ENCODE measurements around the gene CRTC3. TPM values are rescaled to one million over a fixed set of nuclear protein-coding genes. Genes with fewer than 3 reads are reported as not detected.
"Not testable (repeated sequence)": the region's sequence is repeated elsewhere in the genome, so short reads cannot be mapped to it uniquely, and the experiment has no call there.

The CRTC3 gene, protein sequence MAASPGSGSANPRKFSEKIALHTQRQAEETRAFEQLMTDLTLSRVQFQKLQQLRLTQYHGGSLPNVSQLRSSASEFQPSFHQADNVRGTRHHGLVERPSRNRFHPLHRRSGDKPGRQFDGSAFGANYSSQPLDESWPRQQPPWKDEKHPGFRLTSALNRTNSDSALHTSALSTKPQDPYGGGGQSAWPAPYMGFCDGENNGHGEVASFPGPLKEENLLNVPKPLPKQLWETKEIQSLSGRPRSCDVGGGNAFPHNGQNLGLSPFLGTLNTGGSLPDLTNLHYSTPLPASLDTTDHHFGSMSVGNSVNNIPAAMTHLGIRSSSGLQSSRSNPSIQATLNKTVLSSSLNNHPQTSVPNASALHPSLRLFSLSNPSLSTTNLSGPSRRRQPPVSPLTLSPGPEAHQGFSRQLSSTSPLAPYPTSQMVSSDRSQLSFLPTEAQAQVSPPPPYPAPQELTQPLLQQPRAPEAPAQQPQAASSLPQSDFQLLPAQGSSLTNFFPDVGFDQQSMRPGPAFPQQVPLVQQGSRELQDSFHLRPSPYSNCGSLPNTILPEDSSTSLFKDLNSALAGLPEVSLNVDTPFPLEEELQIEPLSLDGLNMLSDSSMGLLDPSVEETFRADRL
- total RNA-seq: 55.7 TPM

DNA sequence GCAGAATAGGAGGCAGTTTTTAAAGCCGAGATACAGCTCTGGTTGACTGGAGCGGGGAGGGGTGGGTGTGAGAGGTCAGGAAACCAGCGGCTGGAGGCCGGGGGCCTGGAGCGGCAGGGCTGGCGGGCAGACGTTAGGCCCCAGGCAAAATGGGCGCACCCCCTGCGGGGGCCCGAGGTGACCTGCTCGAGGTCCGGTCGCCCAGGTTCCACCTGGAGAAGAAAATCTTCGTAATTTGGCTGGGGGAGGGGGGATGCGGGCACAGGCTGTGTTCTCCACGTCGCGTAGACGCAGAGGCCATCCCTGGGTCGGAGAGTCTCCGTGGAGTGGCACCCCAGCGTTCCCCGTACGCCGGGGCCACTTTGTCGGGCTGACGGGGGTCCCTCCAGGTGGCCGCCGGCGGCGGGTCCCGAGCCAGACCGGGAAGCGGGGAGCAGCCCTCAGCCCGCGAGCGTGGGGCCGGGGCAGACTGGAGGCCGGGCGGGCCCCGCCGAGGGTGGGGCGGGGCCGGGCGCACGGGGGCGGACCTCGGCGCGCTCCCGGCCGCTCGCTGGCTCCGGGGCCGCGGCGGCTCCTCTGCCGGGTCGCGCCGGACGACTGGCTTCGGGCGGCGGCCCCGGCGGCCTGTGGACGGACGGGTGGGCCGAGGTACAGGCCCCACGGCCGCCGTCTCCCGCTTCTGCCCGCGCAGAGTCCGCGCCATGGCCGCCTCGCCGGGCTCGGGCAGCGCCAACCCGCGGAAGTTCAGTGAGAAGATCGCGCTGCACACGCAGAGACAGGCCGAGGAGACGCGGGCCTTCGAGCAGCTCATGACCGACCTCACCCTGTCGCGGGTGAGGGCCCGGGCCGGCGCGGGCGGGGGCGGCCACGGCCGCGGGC is at the start of gene CRTC3:
Gene CRTC3, plus strand, starts transcription at position 553 of the 879 bp plus-strand sequence. Its CDS starts 149 bp downstream, at position 702.
- DNase-seq (ENCODE audit: low spot score): peak; percentile 56

DNA sequence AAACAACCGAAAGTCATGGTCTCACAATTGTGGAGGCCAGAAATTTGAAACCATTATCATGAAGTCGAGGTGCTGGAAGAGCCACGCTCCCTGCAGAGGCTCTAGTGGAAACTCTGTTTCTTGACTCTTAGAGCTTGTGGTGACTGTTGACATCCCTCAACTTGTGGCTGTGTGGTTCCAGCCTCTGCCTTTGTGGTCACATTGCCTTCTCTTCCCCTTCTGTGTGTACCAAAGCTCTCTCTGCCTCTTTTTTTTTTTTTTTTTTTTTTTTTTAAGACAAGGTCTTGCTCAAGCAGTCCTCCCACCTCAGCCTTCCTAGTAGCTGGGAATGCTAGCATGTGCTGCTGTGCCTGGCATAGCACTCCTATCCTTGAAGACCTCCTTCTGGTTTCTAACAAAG is 48.7 kb upstream of the CRTC3 start:
- no peak for DNase-seq (ENCODE audit: low spot score)

DNA sequence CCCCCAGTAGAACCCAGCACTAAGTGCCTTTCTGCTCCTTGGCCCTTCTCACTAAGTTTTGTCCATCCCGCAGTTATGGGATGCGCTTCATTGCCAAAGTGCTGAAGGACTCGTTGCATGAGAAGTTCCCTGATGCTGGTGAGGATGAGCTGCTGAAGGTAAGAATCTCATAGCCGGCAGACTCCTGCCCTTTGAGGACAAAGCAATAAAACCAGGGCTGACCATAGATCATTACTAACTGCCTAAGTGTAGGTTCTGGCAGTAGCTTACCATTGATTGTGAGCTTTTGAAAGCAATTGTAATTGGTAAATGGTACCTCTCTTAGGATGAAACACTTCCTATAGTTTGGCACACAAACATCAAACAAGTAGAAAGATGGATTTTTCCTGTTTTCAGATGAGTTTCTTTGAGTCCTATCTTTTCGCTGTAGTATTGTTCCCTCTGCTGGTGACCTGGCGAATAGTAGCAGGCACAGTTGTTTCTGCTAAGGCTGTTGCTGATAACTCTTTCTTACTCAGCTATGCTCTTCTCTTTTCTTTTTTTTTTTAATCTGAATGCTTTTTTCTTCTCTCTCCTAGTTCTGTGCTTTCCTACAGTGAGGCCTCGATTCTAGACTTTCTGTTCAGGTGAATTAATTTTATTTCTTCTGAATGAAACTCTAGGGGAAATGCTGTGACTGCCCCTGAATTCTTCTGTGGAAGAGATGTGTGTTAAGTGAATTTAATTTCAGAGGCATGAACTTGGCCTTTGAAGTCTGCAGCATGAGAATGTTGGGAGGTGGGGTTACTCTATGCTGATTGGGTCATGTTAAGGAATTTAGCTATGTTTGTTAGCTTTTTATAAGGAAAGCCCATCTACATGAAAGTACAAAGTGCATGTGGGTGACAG is 47.4 kb upstream of the CRTC3 start:
- no peak for DNase-seq (ENCODE audit: low spot score)

DNA sequence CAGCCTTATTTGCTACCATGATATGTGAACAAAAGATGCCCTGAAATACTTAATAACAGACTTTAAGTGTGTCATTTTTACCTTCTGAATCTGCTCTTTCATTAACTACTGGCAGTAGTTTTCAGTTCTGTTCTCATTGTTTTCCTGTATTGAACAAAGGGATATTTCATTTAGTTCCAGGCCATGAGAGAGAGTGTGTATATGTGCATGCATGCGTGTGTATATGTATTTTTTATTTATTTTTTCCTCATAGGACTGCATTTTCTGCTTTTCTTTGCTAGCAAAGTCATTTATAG is 46.8 kb upstream of the CRTC3 start:
- no peak for DNase-seq (ENCODE audit: low spot score)

DNA sequence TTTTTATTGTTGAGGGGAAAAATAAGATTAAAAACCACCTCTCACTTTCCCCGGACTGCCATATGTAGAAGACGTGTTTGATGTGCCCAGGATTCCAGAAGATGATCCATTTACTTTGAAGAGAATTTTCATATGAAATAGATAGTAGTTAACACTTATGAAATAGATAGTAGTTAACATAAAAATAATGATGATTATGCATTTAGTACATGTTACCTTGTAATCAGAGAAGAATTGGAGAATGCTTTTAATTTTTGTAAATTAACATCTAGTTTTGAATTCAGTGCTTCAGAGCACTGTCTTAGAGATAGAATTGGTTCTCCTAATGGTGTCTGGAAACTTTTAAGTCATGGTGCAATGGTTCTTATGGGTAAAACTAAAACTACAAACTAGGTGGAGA is 46.1 kb upstream of the CRTC3 start:
- no peak for DNase-seq (ENCODE audit: low spot score)

DNA sequence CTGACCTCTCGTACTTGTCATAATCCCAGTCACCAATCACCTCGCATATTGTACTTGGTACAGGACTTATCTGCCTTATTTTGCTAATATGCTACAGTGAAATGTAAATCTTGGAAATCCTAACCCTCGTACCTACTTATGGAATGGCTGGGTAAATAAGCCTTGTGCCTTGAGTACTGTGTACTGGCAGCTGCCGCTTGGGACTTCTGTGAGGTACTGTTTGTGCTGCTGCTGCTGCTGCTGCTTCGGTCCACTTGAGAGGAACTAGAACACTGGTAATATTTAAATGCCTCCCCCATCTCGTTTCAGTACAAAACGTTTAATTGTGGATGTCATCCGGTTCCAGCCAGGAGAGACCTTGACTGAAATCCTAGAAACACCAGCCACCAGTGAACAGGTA is 42.5 kb upstream of the CRTC3 start:
- DNase-seq (ENCODE audit: low spot score): no peak

DNA sequence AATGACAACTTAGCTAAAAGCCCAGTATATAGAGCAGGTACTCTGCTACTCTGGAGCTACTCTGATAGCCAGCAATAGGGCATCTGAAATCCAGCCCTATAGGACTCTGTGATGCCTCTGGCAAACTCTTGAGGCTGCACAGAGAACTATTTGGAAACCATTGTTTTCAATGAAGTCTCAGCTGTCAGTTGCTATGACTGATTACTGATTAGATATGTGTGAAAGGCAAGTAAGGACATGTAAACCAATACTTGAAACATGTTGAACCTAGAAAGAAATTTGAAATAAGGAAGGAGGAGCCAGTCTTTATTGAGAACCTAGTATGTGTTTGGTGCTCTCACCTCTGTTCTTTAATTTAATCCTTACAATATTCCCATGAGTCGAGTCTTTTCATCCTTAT is 40.2 kb upstream of the CRTC3 start:
- no peak for DNase-seq (ENCODE audit: low spot score)

DNA sequence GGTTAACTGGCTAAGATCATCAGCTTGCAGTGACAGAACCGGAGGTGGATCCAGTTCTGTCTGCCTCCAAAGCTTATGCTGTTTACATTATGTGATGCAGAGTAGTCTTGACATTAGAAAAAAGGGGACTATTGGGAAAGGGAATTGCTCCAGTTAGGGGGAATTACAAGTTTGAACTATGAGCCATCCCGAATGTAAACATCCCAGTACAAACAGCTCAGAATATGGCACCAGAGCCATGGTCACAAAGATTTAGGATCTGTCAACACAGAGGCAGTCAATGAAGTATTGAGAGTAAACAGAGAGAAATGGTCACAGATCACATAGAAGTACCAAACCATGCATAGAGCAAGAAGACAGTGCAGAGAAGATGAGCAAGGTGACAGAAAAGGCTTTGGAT is 39.8 kb upstream of the CRTC3 start:
- DNase-seq (ENCODE audit: low spot score): no peak

DNA sequence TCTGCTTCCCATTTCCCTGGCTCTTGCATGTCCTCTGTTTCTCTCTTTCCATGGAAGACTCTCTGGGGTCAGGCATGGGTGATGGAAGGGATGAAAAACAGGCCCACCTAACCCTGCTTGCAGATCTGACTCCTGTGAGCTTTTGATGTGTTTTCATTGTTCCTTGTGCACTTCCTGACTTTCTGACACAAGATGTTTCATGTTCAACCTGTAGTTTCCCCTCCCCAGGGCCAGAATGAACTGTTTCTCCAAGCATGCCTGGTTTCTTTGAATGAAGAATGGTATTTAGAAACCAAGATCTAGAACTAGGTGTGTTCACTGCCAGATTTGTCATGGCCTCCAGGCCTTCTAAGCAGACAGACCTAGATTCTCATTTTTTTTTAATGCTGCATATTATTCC is 36.1 kb upstream of the CRTC3 start:
- DNase-seq (ENCODE audit: low spot score): no peak

DNA sequence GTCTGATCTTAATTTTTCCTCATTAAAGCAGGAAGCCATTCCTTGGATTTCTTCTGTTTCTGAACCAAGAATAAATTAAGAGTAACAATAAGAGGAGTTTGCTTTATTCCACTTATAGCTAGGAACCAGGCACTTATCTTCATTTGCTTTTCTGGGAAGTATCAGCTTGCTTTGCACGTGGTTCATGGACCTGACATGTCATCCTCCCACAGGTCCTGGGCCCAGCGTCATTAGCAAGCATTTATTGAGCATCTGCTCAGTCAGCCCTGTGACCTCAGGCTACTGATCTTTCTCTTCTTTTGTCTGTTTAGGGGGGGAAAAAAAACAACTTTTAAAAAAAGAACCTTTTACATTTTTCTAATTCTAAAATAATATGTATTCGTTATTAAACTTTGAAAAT is 34.7 kb upstream of the CRTC3 start:
- DNase-seq (ENCODE audit: low spot score): no peak

DNA sequence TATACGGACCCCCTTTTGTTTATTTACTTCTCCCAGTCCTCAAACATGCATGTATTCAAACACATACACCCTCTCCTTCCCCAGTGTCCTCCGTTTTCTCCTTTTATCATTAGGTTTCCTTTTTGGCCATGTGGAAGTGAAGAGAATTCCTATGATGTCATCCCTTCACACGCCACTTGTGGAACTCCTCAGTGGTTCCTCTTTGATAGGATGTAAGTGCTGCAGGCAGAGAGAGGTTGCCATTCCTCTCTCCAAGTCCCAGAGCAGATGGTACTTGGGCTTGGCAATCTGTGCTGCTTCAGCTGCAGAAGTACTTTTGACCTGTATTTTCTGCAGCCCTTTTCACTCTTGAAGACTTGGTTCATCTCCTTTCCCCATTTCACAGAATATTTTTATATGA is 32.9 kb upstream of the CRTC3 start:
- DNase-seq (ENCODE audit: low spot score): no peak

DNA sequence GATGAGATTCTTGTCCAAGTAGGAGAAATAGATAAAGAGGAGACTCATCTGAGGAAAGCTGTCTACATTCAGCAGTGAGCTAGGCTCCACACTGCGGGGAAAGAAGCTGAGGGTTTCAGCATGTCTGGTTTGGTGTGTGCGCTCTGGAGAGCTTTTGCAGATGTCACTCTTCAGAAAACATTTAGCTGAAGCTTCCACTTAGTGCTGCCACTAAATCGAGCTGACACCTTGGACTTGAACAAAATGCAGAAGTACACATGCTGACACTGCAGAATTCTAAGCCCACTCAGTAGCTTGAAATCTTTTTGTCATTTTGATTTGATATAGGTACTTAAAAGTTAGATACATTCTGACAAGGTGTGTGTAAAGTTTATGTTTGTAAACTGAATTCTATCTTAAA is 32.3 kb upstream of the CRTC3 start:
- no peak for DNase-seq (ENCODE audit: low spot score)

DNA sequence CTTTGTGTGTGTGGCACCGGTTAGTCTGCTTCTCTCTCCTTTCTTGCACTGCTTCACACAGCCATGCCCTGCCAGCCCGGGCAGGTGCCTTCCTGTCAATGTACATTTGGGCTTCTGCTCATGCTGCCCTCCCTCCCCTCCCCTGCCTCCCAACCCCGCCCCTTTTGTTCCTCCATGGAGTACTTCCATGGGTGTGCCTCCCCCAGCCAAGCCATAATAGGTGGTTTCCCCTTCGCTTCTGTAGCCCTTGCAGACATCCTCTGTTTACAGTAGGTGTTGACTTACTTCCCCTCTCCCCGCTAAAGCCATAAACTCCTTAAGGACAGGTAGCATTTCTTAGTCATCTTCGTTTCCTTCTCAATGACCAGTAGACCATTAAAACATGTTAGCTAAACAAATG is 31.8 kb upstream of the CRTC3 start:
- peak; percentile 61 for DNase-seq (ENCODE audit: low spot score)

DNA sequence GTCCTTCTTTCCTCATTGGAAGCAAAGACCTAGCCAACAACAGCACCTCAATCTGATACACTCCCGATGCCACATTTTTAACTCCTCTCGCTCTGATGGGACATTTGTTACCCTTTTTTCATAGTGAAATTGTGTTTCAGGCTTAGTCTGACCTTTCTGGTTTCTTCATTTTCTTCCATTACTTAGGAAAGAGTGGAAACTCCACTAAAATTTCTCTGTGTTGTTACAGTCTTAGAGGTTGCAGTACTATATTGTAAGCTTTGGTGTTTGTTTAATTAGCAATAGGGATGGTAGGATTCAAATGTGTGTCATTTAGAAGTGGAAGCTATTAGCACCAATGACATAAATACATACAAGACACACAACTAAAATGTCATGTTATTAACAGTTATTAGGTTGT is 29.6 kb upstream of the CRTC3 start:
- DNase-seq (ENCODE audit: low spot score): no peak

DNA sequence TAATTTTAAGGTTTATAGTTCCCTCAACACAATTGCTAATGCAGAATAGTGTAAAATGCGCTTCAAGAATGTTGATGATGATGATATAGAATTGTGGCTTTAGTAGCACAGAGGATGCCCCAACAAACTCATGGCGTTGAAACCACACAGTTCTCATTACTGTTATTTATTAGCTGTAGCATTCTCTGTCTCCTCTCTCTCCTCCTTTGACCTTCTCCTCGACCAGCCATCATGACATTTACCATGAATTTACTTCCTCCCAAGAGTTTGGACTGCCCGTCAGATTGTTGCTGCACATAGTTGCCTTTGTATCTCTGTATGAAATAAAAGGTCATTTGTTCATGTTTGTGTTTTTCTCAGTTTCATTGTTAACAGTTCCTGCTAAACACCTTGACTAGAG is 27.8 kb upstream of the CRTC3 start:
- no peak for DNase-seq (ENCODE audit: low spot score)

DNA sequence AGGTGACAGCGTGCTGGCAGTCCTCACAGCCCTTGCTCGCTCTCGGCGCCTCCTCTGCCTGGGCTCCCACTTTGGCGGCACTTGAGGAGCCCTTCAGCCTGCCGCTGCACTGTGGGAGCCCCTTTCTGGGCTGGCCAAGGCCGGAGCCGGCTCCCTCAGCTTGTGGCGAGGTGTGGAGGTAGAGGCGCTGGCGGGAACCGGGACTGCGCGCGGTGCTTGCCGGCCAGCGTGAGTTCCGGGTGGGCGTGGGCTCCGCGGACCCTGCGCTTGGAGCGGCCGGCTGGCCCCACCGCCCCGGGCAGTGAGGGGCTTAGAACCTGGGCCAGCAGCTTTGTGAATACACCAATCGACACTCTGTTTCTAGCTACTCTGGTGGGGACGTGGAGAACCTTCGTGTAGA is 18.9 kb upstream of the CRTC3 start:
- not testable (repeated sequence) for DNase-seq (ENCODE audit: low spot score)

DNA sequence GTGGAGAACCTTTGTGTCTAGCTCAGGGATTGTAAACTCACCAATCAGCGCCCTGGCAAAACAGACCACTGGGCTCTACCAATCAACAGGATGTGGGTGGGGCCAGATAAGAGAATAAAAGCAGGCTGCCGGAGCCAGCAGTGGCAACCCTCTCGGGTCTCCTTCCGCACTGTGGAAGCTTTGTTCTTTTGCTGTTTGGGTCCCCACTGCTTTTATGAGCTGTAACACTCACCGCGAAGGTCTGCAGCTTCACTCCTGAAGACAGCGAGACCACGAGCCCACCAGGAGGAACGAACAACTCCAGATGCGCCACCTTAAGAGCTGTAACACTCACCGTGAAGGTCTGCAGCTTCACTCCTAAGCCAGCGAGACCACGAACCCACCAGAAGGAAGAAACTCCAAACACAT is 18.5 kb upstream of the CRTC3 start:
- not testable (repeated sequence) for DNase-seq (ENCODE audit: low spot score)

DNA sequence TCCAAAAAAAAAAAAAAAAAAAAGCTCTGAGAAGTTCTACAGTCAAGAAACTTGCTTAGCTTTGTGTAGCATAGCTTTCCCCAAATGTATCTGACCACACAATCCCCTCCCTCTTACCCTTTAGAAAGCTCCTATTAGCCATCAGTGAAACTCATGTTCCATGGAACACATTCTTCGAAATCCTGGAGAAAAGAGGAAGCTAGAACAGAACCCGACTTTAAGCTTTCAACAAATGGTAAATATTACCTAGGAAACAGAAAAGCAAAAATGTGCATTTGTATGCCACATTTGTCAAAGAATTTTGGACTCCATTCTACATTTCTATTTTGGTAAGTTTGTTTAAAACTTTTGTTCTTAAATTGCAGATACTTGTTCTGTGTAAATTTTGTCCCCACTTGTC is 17.4 kb upstream of the CRTC3 start:
- DNase-seq (ENCODE audit: low spot score): no peak

DNA sequence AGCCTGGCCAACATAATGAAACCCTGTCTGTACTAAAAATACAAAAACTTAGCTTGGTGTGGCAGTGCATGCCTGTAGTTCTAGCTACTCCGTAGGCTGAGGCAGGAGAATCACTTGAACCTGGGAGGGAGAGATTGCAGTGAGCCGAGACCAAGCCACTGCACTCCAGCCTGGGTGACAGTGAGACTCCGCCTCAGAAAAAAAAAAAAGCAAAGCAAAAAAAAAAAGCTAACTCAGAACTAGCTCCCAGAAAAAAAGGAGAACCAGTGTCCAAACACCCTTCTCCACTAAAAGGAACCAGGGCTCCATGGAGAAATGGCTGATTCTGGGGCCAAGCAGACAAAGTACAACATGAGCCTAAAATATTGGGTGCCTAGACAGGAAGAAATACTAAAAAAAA is 16.7 kb upstream of the CRTC3 start:
- no peak for DNase-seq (ENCODE audit: low spot score)

DNA sequence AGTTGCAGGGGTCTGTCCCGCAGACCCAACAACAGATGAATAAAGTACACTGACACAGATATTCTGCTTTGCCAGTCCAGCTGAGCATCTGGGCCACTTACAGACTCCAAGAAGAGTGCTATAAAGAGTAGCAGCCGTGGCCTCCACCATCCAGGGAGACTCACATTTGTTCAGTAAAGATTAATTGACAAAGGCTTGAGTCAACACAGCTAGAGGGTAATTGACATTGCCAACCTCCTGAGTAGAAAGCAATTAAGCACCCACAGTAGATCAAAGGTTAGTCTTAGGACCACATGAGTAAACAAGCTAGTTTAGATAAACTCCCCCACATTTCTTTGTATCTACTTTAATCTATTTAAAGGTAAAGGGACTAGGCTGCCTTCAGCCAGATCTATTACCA is 16.3 kb upstream of the CRTC3 start:
- no peak for DNase-seq (ENCODE audit: low spot score)

DNA sequence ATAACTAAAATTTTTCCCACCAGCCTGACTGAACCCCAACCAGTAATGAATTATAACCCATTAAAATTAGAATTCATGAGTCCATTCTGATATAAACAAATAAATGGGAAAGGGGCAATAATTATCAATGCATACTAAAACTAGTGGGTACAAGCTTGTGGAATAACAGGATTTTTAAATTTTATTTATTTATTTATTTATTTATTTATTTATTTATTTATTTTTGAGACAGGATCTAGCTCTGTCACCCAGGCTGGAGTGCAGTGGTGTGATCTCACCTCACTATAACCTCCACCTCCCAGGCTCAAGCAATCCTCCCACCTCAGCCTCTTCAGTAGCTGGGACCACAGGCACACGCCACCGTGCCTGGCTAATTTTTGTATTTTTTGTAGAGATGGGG is 15.8 kb upstream of the CRTC3 start:
- DNase-seq (ENCODE audit: low spot score): not testable (repeated sequence)

DNA sequence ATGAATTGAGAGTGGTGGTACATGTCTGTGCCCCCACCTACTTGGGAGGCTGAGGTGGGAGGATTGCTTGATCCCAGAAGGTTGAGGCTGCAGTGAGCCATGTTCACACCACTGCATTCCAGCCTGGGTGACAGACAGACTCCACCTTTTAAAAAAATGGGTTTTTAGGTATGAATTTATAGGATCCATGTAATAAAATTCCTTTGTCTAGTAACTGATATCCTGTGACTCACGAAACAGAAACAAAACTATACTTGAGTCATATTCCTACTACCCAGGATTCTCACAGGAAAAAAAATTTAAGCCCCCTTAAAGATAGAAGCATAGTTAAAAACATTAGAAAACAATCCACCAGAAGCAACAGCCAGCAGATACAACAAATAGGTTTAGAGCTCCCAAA is 10.0 kb upstream of the CRTC3 start:
- no peak for DNase-seq (ENCODE audit: low spot score)

Data from ureter (tissue), 1 donor.